Naive B cell (primary cell): ENCODE measurements around the gene CDH6. TPM values are rescaled to one million over a fixed set of nuclear protein-coding genes. Genes with fewer than 3 reads are reported as not detected.
"Not testable (repeated sequence)": the region's sequence is repeated elsewhere in the genome, so short reads cannot be mapped to it uniquely, and the experiment has no call there.

Source experiments
- ATAC-seq, 2 donors: fragments of 150-1000 bp; cut with Tn5 transposase; 2 replicates each; pipeline ENCODE4 v1.10.0; 2021; ENCODE audit warnings: low read depth in 2 of 2, mild to moderate bottlenecking in 2 of 2, moderate library complexity in 2 of 2
- DNase-seq: peaks from one replicate; pipeline ENCODE4 v3.0.0; 2022
- H3K27ac Mint-ChIP-seq, 6 donors: one replicate each; pipeline ENCODE4 v1.8.0; 2020 to 2022; ENCODE audit warnings: mild to moderate bottlenecking in 6 of 6, mixed read lengths in 6 of 6, moderate library complexity in 5 of 6, inconsistent platforms in 2 of 6
- H3K27me3 Mint-ChIP-seq, 3 donors: one replicate each; pipeline ENCODE4 v1.8.0; 2021 to 2022; ENCODE audit warnings: mixed read lengths in 3 of 3, mild to moderate bottlenecking in 1 of 3
- H3K36me3 Mint-ChIP-seq, 2 donors: one replicate each; pipeline ENCODE4 v1.8.0; 2020 to 2022; ENCODE audit warnings: mixed read lengths in 2 of 2, inconsistent platforms in 1 of 2, mild to moderate bottlenecking in 1 of 2
- H3K4me1 Mint-ChIP-seq, 3 donors: one replicate each; pipeline ENCODE4 v1.8.0; 2020 to 2022; ENCODE audit warnings: mixed read lengths in 3 of 3, inconsistent platforms in 1 of 3, mild to moderate bottlenecking in 1 of 3, moderate library complexity in 1 of 3
- H3K4me3 Mint-ChIP-seq, 8 donors: one replicate each; pipeline ENCODE4 v1.8.0; 2020 to 2022; ENCODE audit warnings: mild to moderate bottlenecking in 8 of 8, mixed read lengths in 8 of 8, moderate library complexity in 8 of 8, inconsistent platforms in 2 of 8
- H3K9me3 Mint-ChIP-seq, 7 donors: one replicate each; pipeline ENCODE4 v1.8.0; 2020 to 2022; ENCODE audit warnings: mixed read lengths in 7 of 7, mild to moderate bottlenecking in 5 of 7, inconsistent platforms in 2 of 7, moderate library complexity in 1 of 7
- polyA plus RNA-seq, 6 donors: library from polyadenylated mRNA; unstranded; fragments of 300-500 nt; fragmentation: Illumina TruSeq; gene quantifications; one replicate each; pipeline ENCODE4 v1.2.3, GENCODE V29; 2021; ENCODE audit warnings: low read depth in 6 of 6

CDH6 gene
- polyA plus RNA-seq, 6 donors from 2014 or later, result not detected

GRCh38 chr5:31361704-31362528 is 168.4 kb downstream of the CDH6 start:
- not testable (repeated sequence) for DNase-seq, ATAC-seq, H3K36me3 Mint-ChIP-seq, H3K27ac Mint-ChIP-seq, H3K4me3 Mint-ChIP-seq, H3K27me3 Mint-ChIP-seq, H3K4me1 Mint-ChIP-seq
- peaks cover 1 to 23% (median 10%) of the 10 kb centered on the region in 7 donors for H3K9me3 Mint-ChIP-seq

DNA sequence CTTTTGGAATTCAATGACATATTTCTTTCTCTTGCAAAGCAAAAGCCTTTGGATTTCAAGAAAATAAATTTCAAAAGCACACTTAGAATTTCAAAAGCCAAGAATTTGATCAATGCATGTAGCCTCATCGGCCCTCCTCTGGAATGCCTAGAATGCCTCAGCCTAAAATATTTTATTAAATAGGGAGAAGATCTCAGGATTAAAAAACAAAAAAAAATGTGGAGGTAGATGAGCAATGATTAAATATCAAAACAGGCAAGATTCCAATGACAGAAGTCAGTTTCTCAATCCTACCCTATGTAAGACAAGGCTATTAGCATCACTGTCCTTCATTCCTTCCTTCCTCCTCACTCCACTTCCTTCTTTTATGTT is 169.0 kb downstream of the CDH6 start:
- Mint-ChIP-seq H3K4me1 (no peaks in the 10 kb centered on the region), H3K9me3 (peaks cover 1 to 20% (median 10%) of the 10 kb centered on the region in 7 donors), H3K27ac (no peak overlapping the region), H3K36me3 (no peaks in the 10 kb centered on the region), H3K4me3 (no peak overlapping the region), H3K27me3 (peaks cover 0 to 3% (median 0%) of the 10 kb centered on the region in 3 donors)
- no peak for DNase-seq
- no peak for ATAC-seq

DNA sequence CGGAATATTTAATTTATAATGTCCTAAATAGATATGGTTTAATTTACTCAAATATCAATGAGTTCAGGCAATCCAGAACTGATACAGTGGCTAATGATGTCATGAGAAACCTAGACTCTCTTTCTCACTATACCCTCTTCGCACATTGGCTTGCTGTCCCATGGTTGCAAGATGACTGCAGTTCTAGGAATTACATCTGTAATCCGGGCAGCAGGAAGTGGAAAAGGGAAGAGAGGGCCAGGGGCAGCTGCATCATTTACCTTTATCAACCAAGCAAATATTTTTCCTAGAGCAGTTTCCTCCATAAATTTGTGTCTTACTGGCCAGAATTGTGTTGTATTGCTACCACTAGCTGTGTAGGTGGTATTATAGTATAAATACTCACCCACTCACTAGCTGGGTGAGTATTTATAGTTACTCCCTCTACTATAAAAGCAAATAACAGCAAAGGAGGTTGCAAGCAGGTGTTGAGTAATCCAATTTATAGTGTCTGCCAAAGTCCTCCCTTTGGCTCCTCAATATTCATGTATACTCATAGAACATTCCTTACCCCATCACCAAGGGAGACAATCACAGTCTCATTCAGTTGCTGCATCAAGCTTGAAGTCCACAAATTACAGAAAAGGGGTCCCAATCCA is 169.6 kb downstream of the CDH6 start:
- Mint-ChIP-seq H3K9me3 (peaks cover 1 to 16% (median 8%) of the 10 kb centered on the region in 7 donors), H3K27me3 (peaks cover 0 to 3% (median 0%) of the 10 kb centered on the region in 3 donors), H3K4me3 (no peak overlapping the region), H3K36me3 (no peaks in the 10 kb centered on the region), H3K4me1 (no peaks in the 10 kb centered on the region), H3K27ac (no peak overlapping the region)
- no peak for ATAC-seq
- no peak for DNase-seq

DNA sequence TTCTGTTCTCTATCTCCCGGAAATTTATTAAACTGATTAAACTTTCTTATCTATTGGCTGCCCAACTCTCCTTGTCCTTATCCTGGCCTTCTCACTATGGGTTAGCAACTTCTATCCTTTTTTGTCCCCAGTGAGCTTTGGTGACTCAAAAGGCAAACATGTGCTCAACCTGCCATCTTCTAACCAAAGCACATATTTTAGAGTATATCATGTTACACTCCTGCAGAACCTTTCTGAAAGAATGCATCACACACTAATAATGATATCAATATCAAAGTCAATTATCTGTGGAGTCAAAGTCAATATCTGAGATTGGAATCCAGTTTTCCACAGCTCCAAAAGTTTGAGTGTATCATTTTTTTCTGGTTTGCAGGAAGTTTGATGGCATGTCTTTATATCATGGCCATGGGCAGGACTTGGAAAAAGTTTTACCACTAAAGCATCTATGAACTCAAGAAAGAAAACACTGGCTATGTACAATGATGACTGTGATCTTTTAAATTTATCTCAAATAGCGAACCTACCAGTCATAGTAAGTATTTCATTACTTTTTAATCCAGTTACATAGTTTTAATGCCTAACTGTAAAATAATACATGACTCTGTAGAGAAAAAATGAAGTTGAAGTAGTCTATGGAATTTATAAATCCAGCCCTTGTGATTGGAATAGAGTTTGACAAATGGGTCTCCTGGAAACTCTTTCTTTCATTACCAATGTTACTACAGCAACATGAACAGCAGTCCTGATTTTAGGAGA is 171.6 kb downstream of the CDH6 start:
- Mint-ChIP-seq H3K27ac (no peak overlapping the region), H3K9me3 (peaks cover 0 to 16% (median 9%) of the 10 kb centered on the region in 7 donors), H3K36me3 (no peaks in the 10 kb centered on the region), H3K27me3 (peaks cover under 1 to 3% (median 1%) of the 10 kb centered on the region in 3 donors), H3K4me3 (no peak overlapping the region), H3K4me1 (no peaks in the 10 kb centered on the region)
- DNase-seq (no peak), ATAC-seq (no peak)

DNA sequence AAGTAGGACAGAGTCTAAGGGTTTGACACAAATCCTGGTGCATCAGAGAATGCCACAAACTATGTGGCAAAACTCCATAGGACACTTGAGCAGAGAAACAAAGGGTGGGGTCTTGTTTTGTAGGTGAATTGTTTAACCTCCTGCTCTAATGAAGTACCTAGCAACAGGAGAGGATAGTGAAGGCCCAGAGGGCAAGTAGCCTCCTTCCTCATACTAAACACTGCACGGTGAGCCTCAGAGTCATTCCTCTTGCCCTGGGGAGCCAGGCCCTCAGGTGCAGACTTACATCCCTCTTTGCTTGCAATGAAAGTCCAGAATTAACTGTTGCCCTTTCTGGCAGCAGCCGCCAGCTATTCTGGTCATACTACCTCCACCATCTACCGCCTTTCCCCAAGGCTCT is 172.3 kb downstream of the CDH6 start:
- Mint-ChIP-seq H3K27me3 (peaks cover 4 to 8% (median 6%) of the 10 kb centered on the region in 3 donors), H3K4me3 (no peak overlapping the region), H3K4me1 (no peaks in the 10 kb centered on the region), H3K9me3 (peaks cover 0 to 16% (median 7%) of the 10 kb centered on the region in 7 donors), H3K36me3 (no peaks in the 10 kb centered on the region), H3K27ac (no peak overlapping the region)
- DNase-seq (no peak), ATAC-seq (no peak)

GRCh38 chr5:31366941-31367340 is 173.5 kb downstream of the CDH6 start:
- Mint-ChIP-seq H3K27ac (no peak overlapping the region), H3K4me3 (no peak overlapping the region), H3K9me3 (peaks cover 0 to 16% (median 7%) of the 10 kb centered on the region in 7 donors), H3K4me1 (no peaks in the 10 kb centered on the region), H3K27me3 (peaks cover 4 to 14% (median 11%) of the 10 kb centered on the region in 3 donors), H3K36me3 (no peaks in the 10 kb centered on the region)
- DNase-seq (no peak), ATAC-seq (no peak)

GRCh38 chr5:31372124-31372523 is 178.6 kb downstream of the CDH6 start:
- peaks cover 0 to 11% (median 0%) of the 10 kb centered on the region in 7 donors for H3K9me3 Mint-ChIP-seq
- H3K4me3 Mint-ChIP-seq, result no peak overlapping the region
- ATAC-seq (no peak), DNase-seq (no peak)
- H3K27ac Mint-ChIP-seq, result no peak overlapping the region
- peaks cover 4 to 11% (median 10%) of the 10 kb centered on the region in 3 donors for H3K27me3 Mint-ChIP-seq
- H3K4me1 Mint-ChIP-seq, result no peaks in the 10 kb centered on the region
- H3K36me3 Mint-ChIP-seq, result no peaks in the 10 kb centered on the region

DNA sequence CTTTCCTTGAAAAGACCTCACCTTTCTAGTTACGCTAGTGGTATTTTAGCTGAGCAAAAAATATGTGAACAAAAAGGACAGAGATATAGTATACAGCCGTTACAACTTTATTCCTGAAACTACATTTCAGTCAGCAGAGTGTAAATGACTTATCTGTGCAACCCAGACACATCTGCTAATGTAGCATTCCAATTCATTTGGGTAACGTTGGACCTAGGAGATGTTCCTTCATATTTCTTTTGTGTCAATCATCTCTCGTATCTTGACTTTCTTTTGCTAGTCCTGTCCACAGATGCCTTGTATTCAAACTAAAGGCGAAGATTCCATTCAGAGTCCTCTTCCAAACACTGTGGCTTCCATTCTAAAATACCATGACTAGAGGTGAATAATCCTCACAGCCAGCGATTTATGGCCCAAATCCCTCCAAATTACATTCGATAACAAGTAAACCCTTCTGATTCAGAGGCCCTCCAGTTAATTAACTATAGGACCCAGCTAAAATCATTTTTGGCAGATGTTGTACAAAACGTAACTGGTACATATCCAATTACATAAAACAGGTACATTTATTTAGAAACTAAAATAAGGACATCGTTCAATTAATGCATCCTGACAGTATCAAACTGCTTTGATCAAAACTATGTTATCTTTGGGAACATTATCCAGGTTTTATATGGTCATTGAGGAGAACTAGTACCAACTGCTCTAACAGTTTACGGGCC is 182.7 kb downstream of the CDH6 start:
- Mint-ChIP-seq H3K27ac (no peak overlapping the region), H3K9me3 (peaks cover 0 to 2% (median 0%) of the 10 kb centered on the region in 7 donors), H3K4me1 (no peaks in the 10 kb centered on the region), H3K4me3 (no peak overlapping the region), H3K27me3 (peaks cover 0 to 4% (median 0%) of the 10 kb centered on the region in 3 donors), H3K36me3 (no peaks in the 10 kb centered on the region)
- ATAC-seq (no peak), DNase-seq (no peak)

GRCh38 chr5:31377274-31377946 is 183.9 kb downstream of the CDH6 start:
- DNase-seq (no peak), ATAC-seq (no peak)
- Mint-ChIP-seq H3K4me3 (no peak overlapping the region), H3K4me1 (no peaks in the 10 kb centered on the region), H3K36me3 (no peaks in the 10 kb centered on the region), H3K27ac (no peak overlapping the region), H3K9me3 (no peaks in the 10 kb centered on the region), H3K27me3 (peaks cover 4 to 10% (median 6%) of the 10 kb centered on the region in 3 donors)

- H3K4me1 Mint-ChIP-seq, result no peaks in the 10 kb centered on the region
- no peak overlapping the region for H3K27ac Mint-ChIP-seq
- peaks cover 6 to 10% (median 9%) of the 10 kb centered on the region in 3 donors for H3K27me3 Mint-ChIP-seq
- no peak for ATAC-seq
- no peak for DNase-seq
- H3K36me3 Mint-ChIP-seq, result no peaks in the 10 kb centered on the region
- no peak overlapping the region for H3K4me3 Mint-ChIP-seq
- H3K9me3 Mint-ChIP-seq, result no peaks in the 10 kb centered on the region
These were observed 184.7 kb downstream of the CDH6 start for GRCh38 chr5:31378136-31378535.
